Cardiac muscle cell (in vitro differentiated cells and primary cell): ENCODE data around the gene TMEM183A. TPM values are rescaled to one million over a fixed set of nuclear protein-coding genes. Genes with fewer than 3 reads are reported as not detected.

Experiments used
- DNase-seq, 2 donors: peaks; one replicate each; pipeline versions ENCODE4 v3.0.0 to v3.0.0-alpha.2; 2010 to 2017; ENCODE audit warnings: low read depth in 1 of 2, low spot score in 1 of 2
- H3K27ac ChIP-seq: fragments of 200-600 bp; sonication (generic); 2 replicates; pipeline ENCODE4 v1.5.1; 2016
- H3K27me3 ChIP-seq: fragments of 200-600 bp; sonication (generic); 2 replicates; pipeline ENCODE4 v1.6.0; 2016; ENCODE audit warnings: control low read depth
- H3K36me3 ChIP-seq: fragments of 200-600 bp; sonication (generic); 2 replicates; pipeline ENCODE4 v1.5.1; 2016; ENCODE audit warnings: control low read depth
- H3K4me1 ChIP-seq: fragments of 200-600 bp; sonication (generic); 2 replicates; pipeline ENCODE4 v1.8.1; 2017; ENCODE audit warnings: low read depth, mild to moderate bottlenecking, mixed run types
- H3K4me3 ChIP-seq: fragments of 200-600 bp; sonication (generic); 2 replicates; pipeline ENCODE4 v1.5.1; 2016; ENCODE audit warnings: mild to moderate bottlenecking
- H3K9me3 ChIP-seq: fragments of 200-600 bp; sonication (generic); 2 replicates; pipeline ENCODE4 v1.5.1; 2017; ENCODE audit warnings: low read depth, mild to moderate bottlenecking, control low read depth
- polyA plus RNA-seq: library from polyadenylated mRNA; unstranded; fragments of >200 nt; fragmentation: Nextera tagmentation; extraction: Ambion mirVana; gene quantifications from 2 replicates; pipeline ENCODE4 v1.2.1, GENCODE V29; 2016
- total RNA-seq: library from RNA; depleted of rRNA; stranded (reverse); fragments of >200 nt; gene quantifications from 2 replicates; pipeline ENCODE4 v1.2.3, GENCODE V29; 2016
- TF ChIP-seq, protein P1 (sequence below): IDR thresholded peaks from 2 replicates; pipeline ENCODE4 v1.5.1; 2012; ENCODE audit warnings: low read depth, mild to moderate bottlenecking, low read length

TMEM183A gene
- total and polyA plus RNA-seq, 2 experiments from 2014 or later = 67.1 to 99.7 TPM

GRCh38 chr1:203043830-203044545, 36.8 kb downstream of the TMEM183A start:
- Histone ChIP-seq H3K4me3 (no peak overlapping the region), H3K27ac (no peak overlapping the region), H3K36me3 (peaks cover 44% of the 10 kb centered on the region), H3K4me1 (peaks cover 33% of the 10 kb centered on the region), H3K9me3 (no peaks in the 10 kb centered on the region), H3K27me3 (no peaks in the 10 kb centered on the region)
- no peak for DNase-seq
- TF ChIP-seq, protein P1, sequence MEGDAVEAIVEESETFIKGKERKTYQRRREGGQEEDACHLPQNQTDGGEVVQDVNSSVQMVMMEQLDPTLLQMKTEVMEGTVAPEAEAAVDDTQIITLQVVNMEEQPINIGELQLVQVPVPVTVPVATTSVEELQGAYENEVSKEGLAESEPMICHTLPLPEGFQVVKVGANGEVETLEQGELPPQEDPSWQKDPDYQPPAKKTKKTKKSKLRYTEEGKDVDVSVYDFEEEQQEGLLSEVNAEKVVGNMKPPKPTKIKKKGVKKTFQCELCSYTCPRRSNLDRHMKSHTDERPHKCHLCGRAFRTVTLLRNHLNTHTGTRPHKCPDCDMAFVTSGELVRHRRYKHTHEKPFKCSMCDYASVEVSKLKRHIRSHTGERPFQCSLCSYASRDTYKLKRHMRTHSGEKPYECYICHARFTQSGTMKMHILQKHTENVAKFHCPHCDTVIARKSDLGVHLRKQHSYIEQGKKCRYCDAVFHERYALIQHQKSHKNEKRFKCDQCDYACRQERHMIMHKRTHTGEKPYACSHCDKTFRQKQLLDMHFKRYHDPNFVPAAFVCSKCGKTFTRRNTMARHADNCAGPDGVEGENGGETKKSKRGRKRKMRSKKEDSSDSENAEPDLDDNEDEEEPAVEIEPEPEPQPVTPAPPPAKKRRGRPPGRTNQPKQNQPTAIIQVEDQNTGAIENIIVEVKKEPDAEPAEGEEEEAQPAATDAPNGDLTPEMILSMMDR = no peak

- Histone ChIP-seq H3K27me3 (no peaks in the 10 kb centered on the region), H3K27ac (no peak overlapping the region), H3K4me1 (peaks cover 28% of the 10 kb centered on the region), H3K9me3 (no peaks in the 10 kb centered on the region), H3K36me3 (peaks cover 47% of the 10 kb centered on the region), H3K4me3 (no peak overlapping the region)
- TF ChIP-seq, protein P1 = no peak
- no peak for DNase-seq
These were observed 37.5 kb downstream of the TMEM183A start for GRCh38 chr1:203044546-203045250.

GRCh38 chr1:203045336-203045735, 38.2 kb downstream of the TMEM183A start:
- H3K4me3 ChIP-seq = no peak overlapping the region
- no peak overlapping the region for H3K27ac ChIP-seq
- H3K9me3 ChIP-seq = no peaks in the 10 kb centered on the region
- H3K4me1 ChIP-seq = peaks cover 22% of the 10 kb centered on the region
- peaks cover 51% of the 10 kb centered on the region for H3K36me3 ChIP-seq
- no peak for DNase-seq
- TF ChIP-seq, protein P1 = no peak
- H3K27me3 ChIP-seq = no peaks in the 10 kb centered on the region

GRCh38 chr1:203045821-203046594, 38.8 kb downstream of the TMEM183A start:
- TF ChIP-seq, protein P1 = no peak
- DNase-seq = peak in 1 of 2 donors; percentile 53
- H3K4me1 ChIP-seq = peaks cover 16% of the 10 kb centered on the region
- H3K4me3 ChIP-seq = no peak overlapping the region
- H3K27ac ChIP-seq = no peak overlapping the region
- H3K9me3 ChIP-seq = no peaks in the 10 kb centered on the region
- H3K36me3 ChIP-seq = peaks cover 51% of the 10 kb centered on the region
- H3K27me3 ChIP-seq = no peaks in the 10 kb centered on the region

DNA sequence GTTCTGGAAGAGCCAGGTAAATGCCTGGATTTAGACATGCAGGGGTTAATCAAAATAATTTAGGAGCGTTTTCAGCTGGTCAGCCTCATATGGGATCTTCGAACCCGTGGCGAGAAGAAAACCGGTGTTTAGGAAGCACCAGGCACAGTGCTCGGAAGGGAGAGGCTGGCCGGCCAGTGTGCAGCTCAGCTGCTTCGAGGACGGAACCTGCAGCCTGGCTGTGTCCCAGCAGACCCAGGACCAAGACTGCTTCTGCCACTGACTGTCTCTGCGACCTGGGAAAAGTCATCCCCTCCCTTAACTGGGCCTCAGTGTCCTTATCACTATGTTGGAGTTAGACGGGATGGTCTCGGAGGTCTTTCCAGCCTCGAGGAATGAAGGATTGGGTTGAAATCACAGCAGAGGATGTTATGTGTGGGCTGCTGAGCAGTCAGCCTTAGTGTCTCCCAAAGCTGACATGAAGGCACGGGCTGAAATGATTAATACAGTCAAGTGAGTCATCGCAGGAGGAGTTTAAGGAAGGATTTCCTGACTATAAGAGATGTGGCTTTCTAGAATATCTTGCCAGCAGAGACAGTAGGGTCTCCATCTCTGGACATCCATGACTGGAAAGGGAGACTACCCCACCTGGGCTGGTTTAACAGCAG, 39.9 kb downstream of the TMEM183A start:
- no peak overlapping the region for H3K4me3 ChIP-seq
- H3K27me3 ChIP-seq = no peaks in the 10 kb centered on the region
- H3K4me1 ChIP-seq = peaks cover 12% of the 10 kb centered on the region
- no peaks in the 10 kb centered on the region for H3K9me3 ChIP-seq
- no peak overlapping the region for H3K27ac ChIP-seq
- peaks cover 54% of the 10 kb centered on the region for H3K36me3 ChIP-seq
- DNase-seq = peak in 1 of 2 donors; percentile 82
- TF ChIP-seq, protein P1 = no peak
